HG03460 (cell line): ENCODE data around the gene ARHGAP6.

ENCODE experiments used
- ATAC-seq: cut with Tn5 transposase; IDR thresholded peaks from one replicate; pipeline ENCODE4 v1.9.1; 2021; ENCODE audit not compliant: unreplicated experiment

Gene ARHGAP6

DNA sequence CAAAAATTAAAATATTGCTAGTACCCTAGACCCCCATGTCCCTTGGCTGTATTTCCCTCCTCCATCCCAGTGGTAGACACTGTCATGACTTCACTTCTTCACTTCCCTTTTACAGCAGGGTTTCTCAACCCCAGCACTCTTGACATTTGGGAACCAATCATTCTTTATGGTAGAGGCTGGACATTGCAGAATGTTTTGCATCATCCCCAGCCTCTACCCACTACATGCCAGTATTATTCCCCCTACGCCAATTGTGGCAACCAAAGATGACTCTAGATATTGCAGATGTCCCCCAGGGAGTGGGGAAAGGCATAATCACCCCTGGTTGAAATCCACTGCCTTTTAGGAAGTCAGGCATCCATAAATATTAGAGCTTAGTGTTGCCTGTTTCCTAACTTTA is 233.9 kb downstream of the ARHGAP6 start:
- ATAC-seq, result no peak

DNA sequence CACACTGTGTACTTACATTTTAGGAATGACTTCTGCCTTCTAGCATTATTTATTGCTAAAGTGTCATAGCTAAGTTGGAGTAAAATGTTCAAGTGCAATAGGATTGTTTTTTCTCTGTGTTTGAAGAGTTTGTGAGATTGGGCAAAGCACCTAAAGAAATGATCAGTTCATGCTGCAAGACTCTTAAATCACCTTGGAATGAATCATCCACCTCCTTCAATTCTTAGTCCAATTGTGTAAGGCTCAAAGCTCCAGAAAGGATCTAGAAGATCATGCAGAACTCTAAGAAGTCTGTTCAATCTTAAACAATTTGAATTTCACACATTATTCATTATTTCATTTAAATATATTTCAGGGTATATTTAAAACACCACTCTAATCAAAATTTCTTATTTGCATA is 235.4 kb downstream of the ARHGAP6 start:
- no peak for ATAC-seq

DNA sequence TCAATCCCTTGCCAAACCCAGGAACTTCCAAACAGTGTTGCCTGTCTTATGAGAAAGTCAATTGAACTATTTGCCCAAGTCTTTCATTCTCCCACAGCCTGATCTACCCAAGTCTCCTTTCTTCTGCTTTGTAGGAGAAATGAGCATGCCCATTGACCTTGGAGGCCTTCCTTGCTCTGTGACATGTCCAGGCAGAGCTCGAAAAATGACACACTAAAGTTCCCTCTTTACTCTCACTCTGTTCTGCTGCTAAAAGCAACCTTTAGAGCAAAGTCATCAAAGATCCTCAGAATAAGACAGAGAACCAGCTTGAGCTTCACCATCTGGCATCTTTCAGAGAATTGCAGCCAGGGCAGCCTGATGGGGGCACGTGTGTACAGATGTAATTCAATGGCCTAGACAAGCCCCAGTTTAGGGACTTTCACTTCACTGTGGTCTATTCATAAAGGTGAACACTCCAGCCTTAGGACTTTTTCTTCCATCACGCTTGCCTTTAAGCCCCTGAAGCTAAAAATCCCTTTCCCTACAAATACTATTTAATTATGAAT is 236.1 kb downstream of the ARHGAP6 start:
- no peak for ATAC-seq

DNA sequence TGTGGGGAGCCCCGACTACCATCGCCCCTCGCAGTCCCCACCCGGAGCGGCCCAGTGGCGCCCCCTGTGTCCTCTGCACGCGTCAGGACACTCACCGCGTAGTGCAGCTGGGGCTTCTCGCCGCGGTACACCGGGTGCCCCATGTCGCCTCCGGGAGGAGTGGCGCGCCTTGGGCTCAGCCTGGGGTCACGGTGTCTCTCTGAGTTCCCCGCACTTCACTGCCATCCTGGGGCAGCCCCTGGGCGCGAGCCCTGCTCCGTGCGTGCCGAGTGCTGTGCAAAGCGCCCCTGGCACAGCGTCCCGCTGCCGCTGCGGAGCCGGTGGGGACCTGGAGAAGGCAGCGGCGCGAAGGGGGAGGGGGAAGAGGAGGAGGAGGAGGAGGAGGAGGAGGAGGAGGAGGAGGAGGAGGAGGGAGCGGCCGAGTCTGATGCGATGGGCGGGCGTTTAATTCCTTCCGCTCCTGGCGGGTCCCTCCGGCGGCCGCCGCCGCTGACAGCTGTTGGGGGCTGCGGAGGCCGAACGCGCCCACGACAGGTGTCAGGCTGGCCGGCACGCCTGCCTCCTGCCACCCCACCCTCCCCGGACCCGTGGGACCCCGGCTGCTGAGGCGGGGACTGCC is 238.2 kb downstream of the ARHGAP6 start:
- ATAC-seq, result no peak

DNA sequence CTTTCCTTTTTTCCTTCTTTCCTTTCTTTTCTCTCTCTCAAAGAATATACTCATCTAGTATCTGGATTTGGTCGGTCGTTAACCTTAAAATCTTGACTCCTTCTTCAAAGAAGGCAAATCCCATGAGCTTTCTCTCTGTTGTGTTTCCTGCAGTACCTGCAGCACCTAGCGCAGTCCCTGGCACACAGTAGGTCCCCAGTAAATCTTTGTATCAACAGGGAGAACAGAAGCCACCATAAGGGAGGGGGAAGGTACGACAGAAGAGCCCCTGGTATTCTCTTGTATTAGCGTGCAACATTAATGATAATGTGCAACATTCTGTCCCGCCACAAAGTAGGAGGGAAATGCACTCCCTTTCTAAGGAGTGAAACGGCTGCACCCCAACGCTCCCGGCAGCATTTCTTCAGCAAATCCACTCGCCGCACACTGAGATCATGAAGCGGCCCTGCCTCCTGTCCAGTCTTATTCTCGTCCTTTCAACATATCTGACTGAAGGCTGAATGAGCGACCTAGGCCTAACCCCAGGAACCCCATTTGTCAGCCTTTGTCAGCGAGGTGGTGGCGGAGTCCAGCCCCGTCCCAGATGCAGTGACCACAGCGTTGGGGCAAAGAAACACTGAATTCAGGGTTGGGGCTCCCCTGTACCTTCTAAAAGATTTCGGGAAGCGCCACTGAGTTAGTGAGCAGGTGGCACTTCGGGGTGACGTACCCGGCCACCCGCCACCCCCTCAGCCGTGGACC is 238.8 kb downstream of the ARHGAP6 start:
- ATAC-seq, result no peak

DNA sequence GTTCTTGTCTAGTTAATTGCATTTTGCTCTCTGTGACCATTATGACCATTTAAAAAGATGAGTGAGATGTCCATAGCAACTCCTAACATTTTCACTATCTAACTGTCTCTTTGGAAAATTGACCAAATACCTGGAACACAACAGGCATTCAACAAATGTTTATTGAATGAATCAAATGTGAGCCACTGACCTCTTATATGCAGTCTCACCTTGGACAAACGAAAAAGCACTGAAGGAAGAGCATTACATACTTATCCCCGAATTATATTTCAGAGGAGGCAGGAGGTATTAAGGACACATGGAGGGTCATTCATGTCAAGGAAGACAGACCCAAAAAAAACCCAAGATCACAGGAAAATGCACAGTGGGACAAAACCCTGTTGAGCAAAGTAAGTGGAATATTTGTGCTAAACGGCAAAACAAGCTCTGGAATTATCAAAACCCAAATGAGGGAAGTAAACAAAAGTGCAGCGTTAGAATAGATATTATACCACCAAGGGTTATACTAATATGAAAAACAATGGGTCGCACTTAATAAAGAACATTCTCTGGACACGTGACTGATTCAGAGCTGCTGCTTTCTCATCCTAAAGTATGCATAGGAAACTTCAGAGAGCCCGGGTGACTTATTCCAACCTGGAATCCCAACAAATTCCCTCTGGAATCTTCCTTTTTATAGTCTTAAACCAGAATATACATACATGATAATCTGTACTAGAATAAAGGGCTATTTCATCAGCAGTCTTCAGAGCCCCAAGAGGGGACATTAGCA is 240.6 kb downstream of the ARHGAP6 start:
- no peak for ATAC-seq

DNA sequence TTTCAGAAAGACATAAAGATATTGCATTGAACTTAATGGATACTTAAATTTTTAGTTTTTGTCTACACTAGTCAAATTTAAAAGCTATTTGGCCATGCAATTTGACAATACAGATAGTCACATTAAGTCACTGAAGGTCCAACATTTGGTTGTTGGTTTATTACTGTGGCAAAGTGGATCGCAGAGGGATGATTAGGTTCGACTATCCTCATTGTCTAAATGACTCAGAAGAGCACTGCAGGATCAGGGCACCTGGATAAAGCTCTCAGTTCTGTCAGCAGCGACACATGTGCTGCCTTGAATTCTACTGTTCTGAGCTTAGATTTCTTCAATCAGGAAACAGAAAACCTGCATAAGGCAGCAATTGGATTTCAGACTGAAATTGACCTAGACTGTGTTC is 241.8 kb downstream of the ARHGAP6 start:
- ATAC-seq, result no peak

DNA sequence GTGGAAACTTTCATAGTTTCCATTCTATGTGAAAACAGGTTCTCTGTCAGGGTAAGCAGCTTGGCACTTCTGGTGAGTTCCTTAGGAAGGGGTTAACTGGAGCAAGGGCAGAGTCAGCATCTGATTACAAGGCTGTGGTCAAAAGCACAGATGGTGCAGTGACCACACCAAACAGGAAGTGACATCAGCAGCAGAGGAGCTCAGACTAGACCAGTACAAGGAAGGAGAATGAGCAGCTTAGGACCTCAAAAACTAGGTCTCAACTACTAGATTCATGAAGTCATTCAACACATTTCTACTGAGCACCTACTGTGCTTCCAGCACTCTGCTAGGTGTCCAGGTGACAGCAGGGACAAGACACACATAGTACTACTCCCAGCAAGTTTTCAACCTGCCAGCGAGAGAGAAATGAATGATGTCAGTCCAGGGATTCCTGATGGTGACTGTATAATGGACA is 242.3 kb downstream of the ARHGAP6 start:
- ATAC-seq, result peak; percentile 95

DNA sequence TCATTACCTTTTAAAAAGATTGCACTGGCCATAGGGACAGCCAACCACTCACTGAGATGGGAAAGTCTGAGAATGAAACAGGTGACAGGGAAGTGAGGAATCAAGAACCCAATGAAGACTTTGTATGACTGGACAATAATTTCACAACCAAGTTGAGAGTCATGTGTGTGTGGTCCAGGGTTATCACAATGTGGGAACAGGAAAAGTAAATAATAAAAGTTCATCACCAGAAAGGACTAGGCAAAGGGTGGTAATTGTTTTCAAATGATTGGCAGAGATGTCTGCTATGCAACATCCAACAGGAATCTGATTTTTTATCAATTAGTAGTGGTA is 243.2 kb downstream of the ARHGAP6 start:
- ATAC-seq, result no peak

DNA sequence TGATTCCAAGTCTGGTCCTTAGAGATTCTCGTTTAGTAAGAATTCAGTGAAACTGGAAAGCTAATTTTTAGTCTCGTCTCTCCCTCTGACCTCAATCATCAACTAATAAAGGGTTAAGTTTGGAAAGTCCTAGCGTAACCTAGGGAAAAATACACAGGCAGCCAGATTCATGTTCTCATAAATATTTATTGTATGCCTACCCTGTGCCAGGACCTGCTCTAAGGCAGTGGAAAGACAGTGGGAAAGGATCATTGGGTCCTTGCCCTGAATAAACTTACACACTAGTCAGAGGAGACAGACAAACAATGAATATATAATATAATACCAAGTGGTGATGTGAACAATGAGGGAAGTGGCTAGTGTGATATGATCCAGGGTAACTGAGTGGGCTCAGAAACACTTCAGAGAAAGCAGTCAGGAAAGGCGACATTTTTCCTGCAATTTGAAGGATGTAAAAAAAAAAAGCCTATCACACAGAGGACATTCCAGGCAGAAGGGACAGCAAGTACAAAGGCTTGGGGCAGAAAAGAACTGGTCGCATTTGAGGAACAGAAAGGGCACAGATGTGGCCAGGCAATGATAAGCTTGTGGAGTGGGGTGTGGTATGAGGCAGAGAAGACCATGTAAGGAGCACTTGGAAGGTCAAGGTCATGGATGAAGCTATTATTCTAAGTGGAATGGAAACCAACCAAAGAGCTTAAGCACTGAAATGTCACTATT is 243.8 kb downstream of the ARHGAP6 start:
- no peak for ATAC-seq

DNA sequence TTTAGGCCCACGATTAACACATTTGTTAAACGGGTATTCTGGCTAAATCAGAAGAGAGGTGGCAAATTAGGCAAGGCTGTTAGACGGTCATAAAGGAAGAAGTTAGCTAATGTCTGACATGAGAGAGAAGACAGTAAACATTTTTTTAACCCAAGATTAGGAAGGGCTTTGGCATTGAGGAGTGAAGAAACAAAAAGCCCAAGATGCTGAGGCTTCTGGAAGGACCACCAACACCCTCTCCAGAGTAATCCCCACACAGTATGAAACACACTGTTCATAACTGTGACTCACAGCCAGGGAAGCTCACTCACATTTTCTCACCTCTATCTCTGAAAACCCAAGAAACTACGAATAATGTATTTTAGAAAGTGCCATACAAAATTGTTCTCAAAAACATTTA is 244.9 kb downstream of the ARHGAP6 start:
- no peak for ATAC-seq

DNA sequence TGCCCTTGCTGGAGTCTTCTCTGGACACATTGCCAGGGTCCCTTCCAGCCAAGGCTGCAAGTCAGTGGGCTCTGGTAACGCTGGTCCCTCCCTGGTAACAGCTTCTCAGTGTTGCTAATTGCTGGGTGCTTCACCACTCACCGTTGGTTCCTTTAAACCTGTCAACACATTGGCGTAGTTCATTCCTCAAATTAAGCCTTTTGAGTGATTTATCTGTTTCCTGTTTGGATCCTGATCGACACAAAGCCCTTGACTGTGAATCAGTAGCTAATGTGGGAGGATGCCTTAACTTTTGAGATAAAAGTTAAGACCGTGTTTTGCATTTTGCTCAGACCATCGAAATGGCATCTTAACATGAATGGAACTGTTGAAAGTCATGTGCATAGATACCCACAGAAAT is 246.6 kb downstream of the ARHGAP6 start:
- no peak for ATAC-seq

DNA sequence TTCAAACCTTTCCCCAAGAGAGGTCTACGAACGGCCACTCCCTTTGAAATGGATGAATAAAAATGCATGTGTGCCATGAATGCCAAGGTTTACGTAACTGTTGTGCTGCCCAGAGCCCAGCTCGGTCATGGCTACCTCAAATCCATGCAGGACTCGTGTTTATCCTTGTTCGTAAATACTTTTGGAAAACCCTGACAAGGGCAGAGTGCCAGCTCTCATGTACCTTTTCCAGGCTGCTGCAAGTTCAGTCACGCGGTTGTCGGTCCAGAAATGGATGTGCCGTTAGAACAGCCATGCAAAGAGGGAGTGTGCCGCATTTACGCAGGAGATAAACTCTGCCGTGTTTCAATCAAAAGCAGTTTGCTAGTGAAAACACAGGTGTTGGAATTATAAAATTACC is 249.1 kb downstream of the ARHGAP6 start:
- ATAC-seq, result no peak

DNA sequence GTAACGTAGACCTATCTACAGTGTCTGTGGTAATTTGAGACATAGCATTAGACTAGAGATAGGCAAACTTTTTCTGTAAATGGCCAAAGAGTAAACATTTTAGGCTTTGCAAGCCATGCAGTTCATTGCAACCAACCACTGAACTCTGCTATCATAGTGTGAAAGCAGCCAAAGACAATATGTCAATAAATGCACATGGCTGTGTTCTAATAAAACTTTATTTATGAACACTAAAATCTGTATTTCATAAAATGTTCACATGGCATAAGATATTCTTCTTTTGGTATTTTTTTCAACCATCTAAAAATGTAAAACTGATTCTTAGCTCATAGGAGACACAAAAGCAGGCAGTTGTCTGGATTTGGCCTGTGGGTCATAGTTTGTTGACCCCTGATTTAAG is 251.6 kb downstream of the ARHGAP6 start:
- ATAC-seq, result no peak

DNA sequence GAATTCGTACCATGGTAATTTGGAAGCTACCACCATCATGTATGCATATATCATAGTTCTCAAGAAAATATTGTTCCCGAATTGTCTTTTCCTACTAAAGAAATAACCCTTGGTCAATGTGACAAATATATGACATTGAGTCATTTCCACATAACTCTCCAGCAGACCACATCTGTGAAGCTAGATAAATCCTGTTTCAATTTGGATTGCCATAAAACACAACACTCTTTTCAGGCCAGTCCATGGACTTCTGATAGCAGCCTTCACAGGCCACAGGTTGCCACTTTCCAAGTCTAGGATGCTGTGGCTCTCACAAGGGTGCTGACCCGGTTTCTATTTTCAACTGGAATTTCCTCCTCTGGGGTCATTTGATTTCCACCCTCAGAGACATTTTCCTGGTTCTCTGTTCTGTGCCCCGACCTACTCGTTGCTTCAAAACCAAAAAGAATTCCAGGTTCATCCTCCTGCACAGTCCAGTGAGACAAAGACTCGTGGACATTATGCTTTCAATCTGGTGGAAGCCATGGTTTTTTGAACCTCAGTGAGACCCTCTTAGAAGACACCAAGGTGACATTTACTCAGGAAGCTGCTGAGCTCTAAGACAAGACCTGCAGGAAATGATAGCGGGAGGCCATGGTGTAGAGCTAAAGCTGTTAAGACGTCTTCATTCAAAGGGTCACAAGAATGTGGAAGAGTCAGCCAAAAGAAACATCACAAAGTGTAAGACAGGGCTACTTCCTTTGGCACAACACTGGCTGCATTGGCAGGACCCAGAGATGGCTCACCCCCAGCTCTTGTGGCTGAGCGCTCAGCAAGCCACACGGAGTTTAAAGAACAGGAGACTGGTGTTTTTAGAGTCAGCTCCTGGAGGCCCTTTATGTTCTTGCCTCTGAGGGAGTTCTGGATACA is 252.8 kb downstream of the ARHGAP6 start:
- ATAC-seq, result no peak

DNA sequence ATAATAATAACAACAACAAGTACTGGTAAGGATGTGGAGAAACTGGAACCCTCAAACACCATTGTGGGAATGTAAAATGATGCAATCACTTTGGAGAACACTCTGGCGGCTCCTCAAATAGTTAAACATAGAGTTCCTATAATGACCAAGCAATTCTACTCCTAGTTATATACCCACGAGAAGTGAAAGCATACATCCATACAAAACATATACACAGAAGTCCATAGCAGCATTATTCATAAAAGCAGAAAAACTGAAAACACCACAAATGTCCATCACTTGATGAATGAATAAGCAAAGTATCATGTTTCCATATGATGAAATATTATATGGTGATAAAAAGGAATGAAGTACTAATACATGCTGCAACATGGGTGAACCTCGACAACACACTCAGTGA is 255.8 kb downstream of the ARHGAP6 start:
- no peak for ATAC-seq

DNA sequence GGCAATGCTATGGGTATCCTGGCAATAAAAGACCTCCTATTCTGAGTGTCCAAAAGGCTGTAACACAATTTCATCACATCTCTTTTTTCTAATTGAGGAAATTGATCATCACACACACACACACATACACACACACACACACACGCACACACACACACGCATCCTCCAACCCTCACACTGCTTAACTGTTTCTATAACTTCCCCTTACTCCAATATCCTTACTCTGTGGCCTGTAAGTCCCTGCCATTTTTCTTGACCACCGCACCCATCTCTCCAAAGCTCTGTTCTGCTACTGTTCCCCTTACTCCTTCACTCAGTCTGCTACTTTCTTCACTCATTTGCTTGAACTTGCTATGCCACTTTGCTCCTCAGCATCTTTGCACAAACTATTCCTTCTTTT is 256.9 kb downstream of the ARHGAP6 start:
- ATAC-seq, result no peak

DNA sequence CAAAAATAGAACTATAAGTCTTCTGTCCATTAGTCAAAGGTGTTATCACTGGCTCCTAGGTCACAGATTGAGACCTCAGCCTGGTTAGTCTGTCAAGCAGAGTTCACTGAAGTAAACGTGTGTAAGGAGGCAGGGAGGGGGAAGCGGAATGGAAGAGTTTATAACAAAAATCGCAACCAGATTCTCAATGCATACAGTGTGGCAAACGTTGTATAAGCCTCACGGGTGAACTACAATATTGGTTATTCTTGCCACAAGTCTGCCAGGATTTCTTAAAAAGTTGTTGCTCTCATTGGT is 257.7 kb downstream of the ARHGAP6 start:
- ATAC-seq, result no peak

DNA sequence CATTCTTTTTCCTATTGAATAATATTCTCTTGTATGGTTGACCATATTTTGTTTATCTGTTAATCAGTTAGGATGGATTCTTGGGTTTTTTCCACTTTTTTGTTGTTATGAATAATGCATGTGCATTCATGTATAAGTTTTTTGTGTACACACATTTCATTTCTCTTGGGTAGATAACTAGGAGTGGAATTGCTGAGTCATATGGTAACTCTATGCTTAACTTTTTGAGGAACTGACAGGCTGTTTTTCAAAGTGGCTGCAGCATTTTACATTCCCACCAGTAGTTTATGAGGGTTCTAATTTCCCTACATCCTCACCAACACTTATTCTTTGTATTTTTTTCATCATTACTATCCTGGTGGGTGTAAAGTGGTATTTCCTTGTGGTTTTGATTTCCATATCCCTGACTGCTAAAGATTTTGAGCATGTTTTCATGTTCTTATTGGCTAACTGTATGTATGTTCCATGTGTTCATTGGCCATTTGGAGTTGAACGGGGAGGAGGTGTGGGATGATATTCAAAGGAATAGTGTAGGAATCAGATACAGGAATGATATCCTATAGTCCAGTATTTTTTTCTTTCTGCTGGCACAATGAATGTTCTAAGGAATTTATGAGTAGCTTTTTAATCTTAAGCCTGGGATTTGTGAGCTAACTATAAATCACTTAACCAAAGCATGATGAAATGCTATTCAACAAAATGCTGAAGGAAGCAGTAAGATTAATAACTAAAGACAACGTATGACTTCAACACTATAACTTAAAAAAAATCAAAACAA is 258.2 kb downstream of the ARHGAP6 start:
- no peak for ATAC-seq
